K562 (cell line): ENCODE data around the gene TXLNA. TPM values are rescaled to one million over a fixed set of nuclear protein-coding genes. Genes with fewer than 3 reads are reported as not detected.

Source experiments
- ATF6 ChIP-seq: sonication (generic); formaldehyde crosslinking; IDR thresholded peaks from 2 replicates; pipeline ENCODE4 v1.4.0; 2020; ENCODE audit warnings: mild to moderate bottlenecking, missing genetic modification reagents
- CHD4 ChIP-seq: fragments of 200-600 bp; sonication (generic); IDR thresholded peaks from 3 replicates; pipeline ENCODE4 v1.6.1; 2012; ENCODE audit warnings: low read depth, mild to moderate bottlenecking, mixed read lengths, low read length, inconsistent platforms; ENCODE audit not compliant: insufficient read depth, insufficient replicate concordance, poor library complexity, severe bottlenecking
- CREB3 ChIP-seq: fragments of 450-650 bp; conservative IDR thresholded peaks from 2 replicates; pipeline ENCODE4 v1.6.1; 2016; ENCODE audit warnings: missing genetic modification characterization, low read depth, mild to moderate bottlenecking, missing compliant biosample characterization, moderate library complexity
- HMBOX1 ChIP-seq: sonication (generic); IDR thresholded peaks from 2 replicates; pipeline ENCODE4 v1.6.1; 2016
- PATZ1 ChIP-seq: fragments of 250-450 bp; sonication (Bioruptor Pico); IDR thresholded peaks from 2 replicates; pipeline ENCODE4 v1.5.0; 2020; ENCODE audit warnings: mild to moderate bottlenecking, borderline replicate concordance
- PCBP2 ChIP-seq: fragments of 200-400 bp; formaldehyde crosslinking; IDR thresholded peaks from 2 replicates; pipeline ENCODE4 v1.6.1; 2018; ENCODE audit warnings: low read length, low read depth, mild to moderate bottlenecking, moderate library complexity; ENCODE audit not compliant: poor library complexity, severe bottlenecking
- POLR3G ChIP-seq: IDR thresholded peaks from 2 replicates; pipeline ENCODE4 v1.6.1; 2011; ENCODE audit not compliant: insufficient read length, insufficient replicate concordance; ENCODE audit errors: extremely low read depth
- ZBTB8A ChIP-seq: fragments of 450-650 bp; IDR thresholded peaks from 2 replicates; pipeline ENCODE4 v1.6.1; 2018; ENCODE audit warnings: mild to moderate bottlenecking, moderate library complexity; ENCODE audit not compliant: partially characterized antibody
- ZNF274 ChIP-seq: IDR thresholded peaks from 2 replicates; pipeline ENCODE4 v1.6.1; 2011; ENCODE audit warnings: low read depth, mild to moderate bottlenecking, low read length, moderate library complexity, borderline replicate concordance
- ZNF395 ChIP-seq: fragments of 200-800 bp; sonication (Bioruptor generic); IDR thresholded peaks from 2 replicates; pipeline ENCODE4 v1.6.1; 2017; ENCODE audit warnings: missing genetic modification characterization, missing compliant biosample characterization
- ZNF609 ChIP-seq: sonication (generic); formaldehyde crosslinking; IDR thresholded peaks from 2 replicates; pipeline ENCODE4 v1.8.1; 2023; ENCODE audit warnings: missing genetic modification reagents, mild to moderate bottlenecking, borderline replicate concordance
- polyA plus RNA-seq, 8 experiments: library from polyadenylated mRNA; depleted of rRNA in 4 of 8; stranded (reverse) in 5 of 8; unstranded in 3 of 8; fragments of >200 nt; fragmentation: Nextera tagmentation in 2 of 8; fragmentation: Illumina TruSeq in 1 of 8; extraction: Ambion mirVana in 2 of 8; extraction: Trizol in 1 of 8; gene quantifications; 2 replicates each; pipeline versions ENCODE4 v1.2.1 to v1.2.3, GENCODE V29; 2011 to 2014; ENCODE audit warnings: inconsistent platforms in 1 of 8, missing spikeins in 1 of 8
- total RNA-seq, 7 experiments: library from RNA; depleted of rRNA in 6 of 7; stranded (reverse); fragments of >200 nt in 6 of 7; fragmentation: Illumina TruSeq in 2 of 7; extraction: Trizol in 2 of 7; gene quantifications; 2 replicates each; pipeline versions ENCODE4 v1.2.1 to v1.2.3, GENCODE V29; 2011 to 2021; ENCODE audit warnings: low replicate concordance in 1 of 7

The TXLNA gene
- total and polyA plus RNA-seq, 9 of the 15 experiments (the other 6 are each of a cell fraction or from before 2014, with no cell fraction given), result 9.2 to 54.5 (median 39.3) TPM

- TF ChIP-seq PCBP2 (no peak), ZNF274 (no peak), CHD4 (no peak), HMBOX1 (no peak), POLR3G (no peak), CREB3 (0 out of 2 replicates have a peak, but pooled peaks have one; percentile 32), PATZ1 (CRISPR knock-in tag) (no peak), ATF6 (peak; percentile 87; the same call in 1 of the 2 replicates), ZNF395 (no peak), ZNF609 (CRISPR knock-in tag) (0 out of 2 replicates have a peak, but pooled peaks have one; percentile 25), ZBTB8A (no peak)
Observed at GRCh38 chr1:32200226-32201010, 20.9 kb downstream of the TXLNA start, which contains the start of gene CCDC28B (continued).
